Thoracic aorta endothelial cell (primary cell): ENCODE results near the gene EXOC8. TPM values are rescaled to one million over a fixed set of nuclear protein-coding genes. Genes with fewer than 3 reads are reported as not detected.

Source experiments
- total RNA-seq: library from RNA; depleted of rRNA; stranded (reverse); fragments of >200 nt; gene quantifications from 2 replicates; pipeline ENCODE4 v1.2.3, GENCODE V29; 2012

Gene EXOC8, protein sequence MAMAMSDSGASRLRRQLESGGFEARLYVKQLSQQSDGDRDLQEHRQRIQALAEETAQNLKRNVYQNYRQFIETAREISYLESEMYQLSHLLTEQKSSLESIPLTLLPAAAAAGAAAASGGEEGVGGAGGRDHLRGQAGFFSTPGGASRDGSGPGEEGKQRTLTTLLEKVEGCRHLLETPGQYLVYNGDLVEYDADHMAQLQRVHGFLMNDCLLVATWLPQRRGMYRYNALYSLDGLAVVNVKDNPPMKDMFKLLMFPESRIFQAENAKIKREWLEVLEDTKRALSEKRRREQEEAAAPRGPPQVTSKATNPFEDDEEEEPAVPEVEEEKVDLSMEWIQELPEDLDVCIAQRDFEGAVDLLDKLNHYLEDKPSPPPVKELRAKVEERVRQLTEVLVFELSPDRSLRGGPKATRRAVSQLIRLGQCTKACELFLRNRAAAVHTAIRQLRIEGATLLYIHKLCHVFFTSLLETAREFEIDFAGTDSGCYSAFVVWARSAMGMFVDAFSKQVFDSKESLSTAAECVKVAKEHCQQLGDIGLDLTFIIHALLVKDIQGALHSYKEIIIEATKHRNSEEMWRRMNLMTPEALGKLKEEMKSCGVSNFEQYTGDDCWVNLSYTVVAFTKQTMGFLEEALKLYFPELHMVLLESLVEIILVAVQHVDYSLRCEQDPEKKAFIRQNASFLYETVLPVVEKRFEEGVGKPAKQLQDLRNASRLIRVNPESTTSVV
- total RNA-seq, result 29.7 and 31.1 TPM in 2 replicates

DNA sequence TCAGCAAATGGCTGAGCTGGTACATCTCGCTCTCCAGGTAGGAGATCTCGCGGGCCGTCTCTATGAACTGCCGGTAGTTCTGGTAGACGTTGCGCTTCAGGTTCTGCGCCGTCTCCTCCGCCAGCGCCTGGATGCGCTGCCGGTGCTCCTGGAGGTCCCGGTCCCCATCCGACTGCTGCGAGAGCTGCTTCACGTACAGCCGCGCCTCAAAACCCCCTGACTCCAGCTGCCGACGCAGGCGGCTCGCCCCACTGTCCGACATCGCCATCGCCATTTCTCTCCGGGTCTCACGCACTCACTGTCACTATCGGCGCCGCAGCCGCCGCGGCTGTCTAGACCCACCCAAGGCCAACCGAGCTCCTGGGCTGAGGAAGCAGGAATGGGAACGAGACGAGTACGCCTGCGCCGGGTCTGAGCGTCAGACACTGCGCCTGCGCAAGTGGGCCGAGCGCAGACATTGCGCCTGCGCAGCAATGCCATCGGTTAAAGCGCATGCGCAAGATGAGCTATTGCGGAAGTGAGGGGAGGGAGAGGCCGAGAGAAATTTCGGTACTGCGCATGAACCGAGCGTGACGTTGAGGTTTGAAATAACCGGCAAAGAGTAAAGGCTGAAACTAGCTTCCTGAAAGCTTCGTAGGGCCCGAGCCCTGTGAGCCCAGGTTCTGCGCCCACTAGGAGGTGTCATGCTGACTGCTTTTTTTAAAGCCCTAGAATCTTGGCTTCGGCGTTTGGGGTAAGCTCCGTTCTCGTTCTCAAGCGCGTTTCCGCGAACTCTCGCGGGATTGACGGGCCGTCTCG lies at the start of gene EXOC8:
Gene EXOC8 (minus strand): TSS at position 381 of the 798 bp plus-strand sequence. CDS start 107 bp downstream, at position 274.

DNA sequence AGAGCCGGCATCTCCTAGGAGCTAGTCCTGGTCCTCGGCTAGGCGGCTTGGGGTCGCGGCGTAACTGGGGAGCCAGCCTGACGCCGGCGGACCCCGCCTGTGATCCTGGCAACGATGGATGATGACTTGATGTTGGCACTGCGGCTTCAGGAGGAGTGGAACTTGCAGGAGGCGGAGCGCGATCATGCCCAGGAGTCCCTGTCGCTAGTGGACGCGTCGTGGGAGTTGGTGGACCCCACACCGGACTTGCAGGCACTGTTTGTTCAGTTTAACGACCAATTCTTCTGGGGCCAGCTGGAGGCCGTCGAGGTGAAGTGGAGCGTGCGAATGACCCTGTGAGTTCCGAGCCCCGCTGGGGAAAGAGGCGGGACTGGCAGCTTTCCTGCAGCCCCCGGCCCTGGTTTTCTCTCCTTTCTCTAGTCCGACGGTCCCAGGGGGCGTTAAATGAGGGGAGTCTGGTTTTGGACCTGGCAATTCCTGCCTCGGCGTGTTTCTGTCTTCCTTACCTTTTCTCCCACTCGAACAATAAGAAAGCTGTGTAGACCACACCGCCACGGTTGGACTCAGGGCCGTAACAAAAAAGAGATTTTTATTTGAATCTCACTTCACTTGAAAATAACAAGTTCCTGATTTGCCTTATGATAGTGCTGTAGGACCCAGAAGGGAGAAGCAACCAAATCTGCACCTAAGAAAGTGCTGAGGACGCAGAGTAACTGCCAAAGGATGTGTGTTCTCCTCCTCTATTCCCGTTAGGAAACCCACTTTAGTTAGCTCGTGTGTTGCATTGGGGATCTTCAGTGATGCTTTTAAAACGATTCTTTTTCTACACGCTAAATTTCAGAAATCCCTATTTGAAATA lies 847 bp upstream of the EXOC8 start, which contains the start of gene SPRTN:
Gene SPRTN (plus strand): TSS at position 24 of the 859 bp plus-strand sequence. CDS start 91 bp downstream, at position 115.

Other genes with a start within 250 kb of the EXOC8 start
- gene TRIM67, start 175.8 kb downstream of the EXOC8 start, total RNA-seq, result not detected in 2 replicates
- gene GNPAT, start 96.6 kb downstream of the EXOC8 start, total RNA-seq, result 69.0 and 81.2 TPM in 2 replicates
- gene SPRTN, start 441 bp upstream of the EXOC8 start, total RNA-seq, result 28.4 and 30.5 TPM in 2 replicates
- gene EGLN1, start 84.4 kb upstream of the EXOC8 start, total RNA-seq, result 92.8 and 110 TPM in 2 replicates
- gene TSNAX, start 190.8 kb upstream of the EXOC8 start, total RNA-seq, result 41.2 and 41.4 TPM in 2 replicates